GM12878 (cell line): ENCODE data around the gene NAV2. TPM values are rescaled to one million over a fixed set of nuclear protein-coding genes. Genes with fewer than 3 reads are reported as not detected.

Experiments used
- ATAC-seq: fragments of 200-7000 bp; cut with Tn5 transposase; 3 replicates; pipeline ENCODE4 v1.9.1; 2020; ENCODE audit warnings: mild to moderate bottlenecking, moderate library complexity
- BruUV-seq: library from RNA; stranded (reverse); fragments of 400-500 nt; replicated peaks from 2 replicates; lab custom pipeline; 2021; lab: Mats Ljungman, UMichigan
- CTCF ChIA-PET: fragments of 300-600 bp; sonication (Branson Sonifier 250); formaldehyde crosslinking; extraction: SDS; loops from one replicate; lab custom pipeline; 2021; ENCODE audit warnings: inconsistent platforms; lab: Yijun Ruan, JAX
- POLR2A ChIA-PET: fragments of 350-600 bp; formaldehyde crosslinking; extraction: SDS; loops from one replicate; lab custom pipeline; 2021; ENCODE audit warnings: inconsistent platforms; lab: Charles Lee
- RAD21 ChIA-PET: fragments of 300-600 bp; sonication (Branson Sonifier 250); formaldehyde crosslinking; loops from one replicate; lab custom pipeline; 2023; ENCODE audit warnings: antibody characterized with exemption; ENCODE audit not compliant: unreplicated experiment; lab: Charles Lee
- SMC1A ChIA-PET: fragments of 300-600 bp; sonication (Branson Sonifier 250); formaldehyde crosslinking; loops from one replicate; lab custom pipeline; 2023; ENCODE audit not compliant: unreplicated experiment, uncharacterized antibody; lab: Charles Lee
- DNase-seq: peaks from one replicate; pipeline ENCODE4 v3.0.0-alpha.2; 2011; ENCODE audit warnings: low read depth, low spot score
- FAIRE-seq: peaks from 3 replicates; lab custom pipeline; 2011; peaks lifted over from hg19 to GRCh38; lab: Jason Lieb, UNC
- H2AFZ ChIP-seq: 2 replicates; pipeline ENCODE4 v1.6.0; 2011; ENCODE audit warnings: low read depth, low read length, control low read depth; ENCODE audit not compliant: control insufficient read depth
- H3K27ac ChIP-seq: 2 replicates; pipeline ENCODE4 v1.5.1; 2011; ENCODE audit warnings: control low read depth; ENCODE audit not compliant: control insufficient read depth, insufficient read depth
- H3K27me3 ChIP-seq, 2 experiments: replicated peaks in 1 of 2; 2 replicates each; pipeline versions ENCODE4 v1.6.0 to v1.6.1; 2011; ENCODE audit warnings: low read length in 1 of 2; ENCODE audit not compliant: control insufficient read depth in 2 of 2, insufficient read depth in 2 of 2
- H3K36me3 ChIP-seq, 2 experiments: 2 replicates each; pipeline ENCODE4 v1.5.1; 2011; ENCODE audit warnings: low read length in 1 of 2; ENCODE audit not compliant: control insufficient read depth in 2 of 2, insufficient read depth in 2 of 2
- H3K4me1 ChIP-seq: 2 replicates; pipeline ENCODE4 v1.6.1; 2011; ENCODE audit warnings: mild to moderate bottlenecking, low read length, moderate library complexity, mixed read lengths; ENCODE audit not compliant: control insufficient read depth, insufficient read depth
- H3K4me2 ChIP-seq: 2 replicates; pipeline ENCODE4 v1.6.0; 2011; ENCODE audit warnings: control low read depth; ENCODE audit not compliant: control insufficient read depth, insufficient read depth
- H3K4me3 ChIP-seq: fragments of 200-600 bp; sonication (generic); 2 replicates; pipeline ENCODE4 v1.5.1; 2016
- H3K79me2 ChIP-seq: 2 replicates; pipeline ENCODE4 v1.6.0; 2011; ENCODE audit warnings: low read length; ENCODE audit not compliant: control insufficient read depth, insufficient read depth
- H3K9ac ChIP-seq: 2 replicates; pipeline ENCODE4 v1.8.0; 2011; ENCODE audit warnings: low read length, control low read depth, mixed read lengths; ENCODE audit not compliant: control insufficient read depth, insufficient read depth
- H3K9me3 ChIP-seq: replicated peaks from 3 replicates; pipeline ENCODE4 v1.5.1; 2011; ENCODE audit warnings: mild to moderate bottlenecking, low read length; ENCODE audit not compliant: control insufficient read depth, insufficient read depth
- H4K20me1 ChIP-seq: 2 replicates; pipeline ENCODE4 v1.6.0; 2011; ENCODE audit not compliant: control insufficient read depth, insufficient read depth
- ETV6 ChIP-seq, 2 experiments: fragments of 450-650 bp in 1 of 2; IDR thresholded peaks in 1 of 2; conservative IDR thresholded peaks in 1 of 2; 2 replicates each; pipeline ENCODE4 v1.6.1; 2014; ENCODE audit warnings: antibody characterized with exemption in 1 of 2, borderline replicate concordance in 1 of 2, low read depth in 1 of 2, mild to moderate bottlenecking in 1 of 2, moderate library complexity in 1 of 2
- MYB ChIP-seq: fragments of 150-350 bp; IDR thresholded peaks from 2 replicates; pipeline ENCODE4 v1.6.1; 2014; ENCODE audit warnings: mild to moderate bottlenecking, low read depth, low read length, borderline replicate concordance
- SMARCA5 ChIP-seq: fragments of 450-650 bp; IDR thresholded peaks from 2 replicates; pipeline ENCODE4 v1.6.1; 2017; ENCODE audit warnings: mild to moderate bottlenecking
- SRF ChIP-seq, 2 experiments: IDR thresholded peaks; 2 replicates each; pipeline ENCODE4 v1.6.1; 2011; ENCODE audit warnings: low read depth in 2 of 2, low read length in 2 of 2, mild to moderate bottlenecking in 1 of 2, moderate library complexity in 1 of 2
- STAT1 ChIP-seq: fragments of 450-650 bp; conservative IDR thresholded peaks from 2 replicates; pipeline ENCODE4 v1.6.1; 2014; ENCODE audit warnings: antibody characterized with exemption, mild to moderate bottlenecking
- ZBTB11 ChIP-seq: fragments of 450-650 bp; formaldehyde crosslinking; IDR thresholded peaks from 2 replicates; pipeline ENCODE4 v1.5.0; 2022; ENCODE audit warnings: mild to moderate bottlenecking, missing genetic modification characterization
- WGBS: methylation state at CpG from one replicate; pipeline ENCODE4 v1.1.6; 2016; ENCODE audit warnings: low lambda C conversion rate; ENCODE audit not compliant: insufficient replicate concordance, insufficient coverage; ENCODE audit errors: missing lambda C conversion rate; 5-methylcytosine and 5-hydroxymethylcytosine counted together
- in situ Hi-C: fragments of 300-500 bp; cut with MboI; formaldehyde crosslinking; loops from 9 replicates; pipeline ENCODE4 v1.14.3; 2018; ENCODE audit warnings: mixed read lengths
- intact Hi-C: fragments of 100-400 bp; cut with micrococcal nuclease; formaldehyde crosslinking; loops from one replicate; pipeline ENCODE4 v1.14.2; 2022; ENCODE audit not compliant: unreplicated experiment
- polyA plus RNA-seq, 11 experiments: library from polyadenylated mRNA; depleted of rRNA in 4 of 11; unstranded in 6 of 11; stranded (reverse) in 5 of 11; fragments of >200 nt; fragmentation: Nextera tagmentation in 4 of 11; fragmentation: Illumina TruSeq in 1 of 11; extraction: Ambion mirVana in 4 of 11; extraction: Trizol in 1 of 11; gene quantifications; 1 replicate in 1 of 11; 2 replicates in 10 of 11; pipeline versions ENCODE4 v1.2.1 to v1.2.3, GENCODE V29; 2011 to 2016; ENCODE audit warnings: inconsistent platforms in 2 of 11, missing spikeins in 2 of 11, low read depth in 1 of 11
- total RNA-seq, 4 experiments: library from RNA; depleted of rRNA in 3 of 4; stranded (reverse); fragments of >200 nt in 3 of 4; fragmentation: Illumina TruSeq in 1 of 4; extraction: Trizol in 1 of 4; gene quantifications; 2 replicates each; pipeline versions ENCODE4 v1.2.1 to v1.2.3, GENCODE V29; 2013 to 2021
- TF ChIP-seq, protein P1 (sequence below): IDR thresholded peaks from 2 replicates; pipeline ENCODE4 v1.6.1; 2011; ENCODE audit warnings: borderline replicate concordance, low read depth, mild to moderate bottlenecking, moderate library complexity, low read length; ENCODE audit not compliant: insufficient read depth, poor library complexity, severe bottlenecking

The NAV2 gene
- total and polyA plus RNA-seq, 10 of the 15 experiments (the other 5 are each of a cell fraction or from before 2014, with no cell fraction given), result 0.35 to 6.1 (median 1.1) TPM

DNA sequence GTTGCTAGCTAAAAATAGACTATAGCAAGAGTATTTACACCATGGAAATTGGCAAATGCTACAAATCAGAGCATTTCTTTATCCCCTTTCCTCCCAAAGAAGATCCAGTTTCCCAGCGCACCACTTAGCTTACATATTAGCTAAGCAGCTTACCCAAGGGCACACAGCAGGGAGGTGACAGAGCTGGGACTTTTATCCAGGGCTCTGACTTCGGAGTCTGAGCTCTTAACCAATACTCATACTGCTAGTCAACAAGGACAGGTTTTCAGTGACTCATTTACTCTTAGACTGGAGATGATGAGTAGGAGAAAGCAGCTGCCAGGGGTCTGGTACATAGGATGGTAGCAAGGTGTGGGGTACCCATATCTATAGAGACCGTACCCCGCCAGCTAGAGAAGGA lies 38.4 kb downstream of the NAV2 start (continued):
- no peak for TF ChIP-seq ZBTB11

GRCh38 chr11:19753451-19754106 lies 40.9 kb downstream of the NAV2 start:
- 44% methylated on average over 5 of the region's 5 CpGs for WGBS
- SMC1A ChIA-PET, result no interaction called here
- CTCF ChIA-PET, result interaction anchor here (1.0 to 2.8 kb wide), 4 partner anchors 11 to 153 kb away, joined by 3 to 11 read pairs (median 4); no protein-coding TSS in a partner anchor
- Histone ChIP-seq H3K4me2 (no peak overlapping the region), H3K27ac (no peak overlapping the region), H3K79me2 (no peaks in the 10 kb centered on the region), H3K9ac (no peak overlapping the region), H3K4me1 (no peaks in the 10 kb centered on the region), H3K4me3 (no peak overlapping the region), H3K27me3 (no peaks in the 10 kb centered on the region; a peak in 1 of 4 replicates), H4K20me1 (no peaks in the 10 kb centered on the region), H3K36me3 (no peaks in the 10 kb centered on the region), H3K9me3 (no peaks in the 10 kb centered on the region), H2AFZ (no peak overlapping the region)
- FAIRE-seq, result no peak
- ATAC-seq, result no peak
- intact Hi-C loops, result no loop called here
- BruUV-seq, result no TSS peak
- POLR2A ChIA-PET, result interaction anchor here (0.6 kb wide), 1 partner anchor 9 kb away, joined by 5 read pairs; no protein-coding TSS in a partner anchor
- TF ChIP-seq ZBTB11 (no peak), SMARCA5 (no peak), MYB (no peak), STAT1 (no peak), SRF (IDR thresholded peaks at IDR 0.05; ENCODE audit: low read depth in 2 of 2, low read length in 2 of 2) (no peak), ETV6 (conservative IDR thresholded peaks at IDR 0.05 in 1 of 2, IDR thresholded peaks at IDR 0.05 in 1 of 2; ENCODE audit: borderline replicate concordance in 1 of 2, low read depth in 1 of 2) (no peak)
- TF ChIP-seq, protein P1, sequence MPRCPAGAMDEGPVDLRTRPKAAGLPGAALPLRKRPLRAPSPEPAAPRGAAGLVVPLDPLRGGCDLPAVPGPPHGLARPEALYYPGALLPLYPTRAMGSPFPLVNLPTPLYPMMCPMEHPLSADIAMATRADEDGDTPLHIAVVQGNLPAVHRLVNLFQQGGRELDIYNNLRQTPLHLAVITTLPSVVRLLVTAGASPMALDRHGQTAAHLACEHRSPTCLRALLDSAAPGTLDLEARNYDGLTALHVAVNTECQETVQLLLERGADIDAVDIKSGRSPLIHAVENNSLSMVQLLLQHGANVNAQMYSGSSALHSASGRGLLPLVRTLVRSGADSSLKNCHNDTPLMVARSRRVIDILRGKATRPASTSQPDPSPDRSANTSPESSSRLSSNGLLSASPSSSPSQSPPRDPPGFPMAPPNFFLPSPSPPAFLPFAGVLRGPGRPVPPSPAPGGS, result no peak
- in situ Hi-C loops, result no loop called here
- no peak for DNase-seq
- RAD21 ChIA-PET, result interaction anchor here (1.2 kb wide), 1 partner anchor 10 kb away, joined by 3 read pairs; no protein-coding TSS in a partner anchor
